IMR-90 (cell line): Measurements from ENCODE around the gene TAF10. TPM values are rescaled to one million over a fixed set of nuclear protein-coding genes. Genes with fewer than 3 reads are reported as not detected.

Source experiments
- ATAC-seq: fragments of 200-7000 bp; cut with Tn5 transposase; 2 replicates; pipeline ENCODE4 v1.9.1; 2020; ENCODE audit warnings: low read depth, mild to moderate bottlenecking, moderate library complexity
- BruUV-seq: library from RNA; stranded (reverse); fragments of 400-500 nt; replicated peaks from 2 replicates; lab custom pipeline; 2021; lab: Mats Ljungman, UMichigan
- CTCF ChIA-PET: fragments of 300-600 bp; formaldehyde crosslinking; extraction: SDS; loops from one replicate; lab custom pipeline; 2021; ENCODE audit warnings: antibody characterized with exemption; lab: Yijun Ruan, JAX
- POLR2A ChIA-PET: fragments of 300-600 bp; sonication (Branson Sonifier 250); formaldehyde crosslinking; loops from one replicate; lab custom pipeline; 2022; ENCODE audit warnings: antibody characterized with exemption; ENCODE audit not compliant: unreplicated experiment; lab: Charles Lee
- DNase-seq: peaks from one replicate; pipeline ENCODE4 v3.0.0; 2013
- H2AFZ ChIP-seq: replicated peaks from 2 replicates; pipeline ENCODE3; 2013; ENCODE audit warnings: low read length, mild to moderate bottlenecking; ENCODE audit not compliant: poor library complexity
- H2AK5ac ChIP-seq: 2 replicates; pipeline ENCODE4 v1.6.1; 2013; ENCODE audit warnings: low read depth, low read length, inconsistent platforms
- H2AK9ac ChIP-seq: replicated peaks from 2 replicates; pipeline ENCODE3; 2013; ENCODE audit warnings: mild to moderate bottlenecking, low read depth, low read length, moderate library complexity; ENCODE audit not compliant: poor library complexity
- H2BK120ac ChIP-seq: 2 replicates; pipeline ENCODE4 v1.6.1; 2013; ENCODE audit warnings: low read depth, low read length, inconsistent platforms
- H2BK15ac ChIP-seq: 3 replicates; pipeline ENCODE4 v1.6.1; 2013; ENCODE audit warnings: low read depth, low read length, inconsistent platforms
- H2BK20ac ChIP-seq: 2 replicates; pipeline ENCODE4 v1.6.1; 2013; ENCODE audit warnings: low read depth, mild to moderate bottlenecking, inconsistent platforms, low read length, moderate library complexity
- H2BK5ac ChIP-seq: 2 replicates; pipeline ENCODE4 v1.6.1; 2013; ENCODE audit warnings: mild to moderate bottlenecking, low read depth, low read length, inconsistent platforms; ENCODE audit not compliant: poor library complexity, severe bottlenecking
- H3K14ac ChIP-seq: replicated peaks from 2 replicates; pipeline ENCODE4 v1.6.1; 2013; ENCODE audit warnings: low read depth, low read length, inconsistent platforms
- H3K18ac ChIP-seq: 2 replicates; pipeline ENCODE4 v1.6.1; 2013; ENCODE audit warnings: low read depth, low read length, control low read depth
- H3K23ac ChIP-seq: 2 replicates; pipeline ENCODE4 v1.6.1; 2013; ENCODE audit warnings: low read depth, low read length, inconsistent platforms
- H3K27ac ChIP-seq: 2 replicates; pipeline ENCODE4 v1.5.1; 2013; ENCODE audit warnings: mild to moderate bottlenecking, control low read depth, low read length; ENCODE audit not compliant: insufficient read depth
- H3K27me3 ChIP-seq: 2 replicates; pipeline ENCODE4 v1.6.1; 2013; ENCODE audit warnings: low read length; ENCODE audit not compliant: control insufficient read depth, insufficient read depth
- H3K36me3 ChIP-seq: 2 replicates; pipeline ENCODE4 v1.6.1; 2013; ENCODE audit warnings: low read length, mixed read lengths; ENCODE audit not compliant: control insufficient read depth, insufficient read depth
- H3K4ac ChIP-seq: 2 replicates; pipeline ENCODE4 v1.6.1; 2013; ENCODE audit warnings: low read depth, low read length, inconsistent platforms
- H3K4me1 ChIP-seq: 2 replicates; pipeline ENCODE4 v1.6.1; 2013; ENCODE audit warnings: low read length, mixed read lengths; ENCODE audit not compliant: control insufficient read depth, insufficient read depth
- H3K4me2 ChIP-seq: 2 replicates; pipeline ENCODE4 v1.6.1; 2013; ENCODE audit warnings: low read depth, mild to moderate bottlenecking, control low read depth, low read length, moderate library complexity
- H3K4me3 ChIP-seq: 2 replicates; pipeline ENCODE4 v1.5.1; 2013; ENCODE audit warnings: low read depth, mild to moderate bottlenecking, control low read depth, low read length, moderate library complexity; ENCODE audit not compliant: insufficient read depth
- H3K56ac ChIP-seq: 2 replicates; pipeline ENCODE4 v1.6.1; 2013; ENCODE audit warnings: low read length, inconsistent platforms; ENCODE audit not compliant: insufficient read depth; ENCODE audit errors: extremely low read depth
- H3K79me1 ChIP-seq, 2 experiments: 2 replicates each; pipeline ENCODE4 v1.6.1; 2013; ENCODE audit warnings: low read length in 2 of 2, inconsistent platforms in 1 of 2, low read depth in 1 of 2
- H3K9ac ChIP-seq: 2 replicates; pipeline ENCODE4 v1.6.1; 2013; ENCODE audit warnings: low read depth, low read length, control low read depth
- H3K9me1 ChIP-seq: 2 replicates; pipeline ENCODE4 v1.6.1; 2013; ENCODE audit warnings: low read length, inconsistent platforms; ENCODE audit not compliant: insufficient read depth
- H3K9me3 ChIP-seq: 2 replicates; pipeline ENCODE4 v1.6.1; 2013; ENCODE audit warnings: low read length; ENCODE audit not compliant: control insufficient read depth, insufficient read depth
- H4K20me1 ChIP-seq: 2 replicates; pipeline ENCODE4 v1.6.1; 2013; ENCODE audit warnings: low read length, inconsistent platforms; ENCODE audit not compliant: insufficient read depth
- H4K5ac ChIP-seq: 2 replicates; pipeline ENCODE4 v1.6.1; 2013; ENCODE audit warnings: mild to moderate bottlenecking, low read depth, low read length, control low read depth
- H4K8ac ChIP-seq, 2 experiments: 2 replicates each; pipeline ENCODE4 v1.6.1; 2013; ENCODE audit warnings: low read depth in 2 of 2, low read length in 2 of 2, control low read depth in 1 of 2, inconsistent platforms in 1 of 2
- H4K91ac ChIP-seq: 2 replicates; pipeline ENCODE4 v1.6.1; 2013; ENCODE audit warnings: low read depth, low read length, inconsistent platforms; ENCODE audit not compliant: insufficient read depth
- BHLHE40 ChIP-seq: fragments of 150-350 bp; IDR thresholded peaks from 2 replicates; pipeline ENCODE4 v1.6.1; 2016; ENCODE audit warnings: mild to moderate bottlenecking, low read depth, low read length
- CHD1 ChIP-seq: IDR thresholded peaks from 2 replicates; pipeline ENCODE4 v1.6.1; 2012; ENCODE audit warnings: low read depth, low read length, improper control_type of control experiment
- RAD21 ChIP-seq: IDR thresholded peaks from 2 replicates; pipeline ENCODE4 v1.6.1; 2012; ENCODE audit warnings: low read length, improper control_type of control experiment
- USF2 ChIP-seq: fragments of 150-350 bp; IDR thresholded peaks from 2 replicates; pipeline ENCODE4 v1.6.1; 2017; ENCODE audit warnings: mild to moderate bottlenecking, antibody characterized with exemption, low read length, low read depth
- WGBS, 2 experiments: methylation state at CpG; one replicate each; pipeline versions ENCODE4 v1.1.5 to v1.1.7; 2013; ENCODE audit warnings: missing lambda C conversion rate in 2 of 2; ENCODE audit not compliant: insufficient read length in 1 of 2; ENCODE audit errors: extremely low coverage in 2 of 2; 5-methylcytosine and 5-hydroxymethylcytosine counted together
- dilution Hi-C: fragments of 300-500 bp; cut with HindIII; formaldehyde crosslinking; loops from one replicate; pipeline ENCODE4 v1.14.3; 2018; ENCODE audit warnings: low sequenced_read_pairs; ENCODE audit not compliant: unreplicated experiment
- in situ Hi-C: fragments of 300-500 bp; cut with MboI; formaldehyde crosslinking; loops from 3 replicates; pipeline ENCODE4 v1.14.3; 2019; ENCODE audit warnings: low sequenced_read_pairs, inconsistent platforms, mixed read lengths
- intact Hi-C: fragments of 100-400 bp; cut with micrococcal nuclease; formaldehyde crosslinking; loops from 2 replicates; pipeline ENCODE4 v1.10.0; 2022
- polyA plus RNA-seq, 3 experiments: library from polyadenylated mRNA; depleted of rRNA; stranded (reverse); fragments of >200 nt; gene quantifications; 2 replicates each; pipeline ENCODE4 v1.2.3, GENCODE V29; 2012; ENCODE audit warnings: low replicate concordance in 1 of 3
- total RNA-seq: library from RNA; depleted of rRNA; stranded (reverse); fragments of >200 nt; gene quantifications from 2 replicates; pipeline ENCODE4 v1.2.3, GENCODE V29; 2012

The TAF10 gene
- total and polyA plus RNA-seq, 2 of the 4 experiments (the other 2 are of a cell fraction), result 18.6 to 132 TPM

- no TSS peak for BruUV-seq
- no peak for TF ChIP-seq CHD1
- TF ChIP-seq USF2, result no peak
- no peak for TF ChIP-seq BHLHE40
- TF ChIP-seq RAD21, result no peak
- CTCF ChIA-PET, result no interaction called here
- in situ Hi-C loops, result no loop called here
- no peaks in the 10 kb centered on the region for H3K4me1 ChIP-seq
- no peak overlapping the region for H3K14ac ChIP-seq
- no peak overlapping the region for H2AK9ac ChIP-seq
- H3K4me3 ChIP-seq, result no peak overlapping the region
- H3K4me2 ChIP-seq, result no peak overlapping the region
- POLR2A ChIA-PET, result interaction anchor here (0.5 kb wide), 1 partner anchor 15 kb away, joined by 3 read pairs; the partner anchor contains the start of gene TAF10
- H3K27me3 ChIP-seq, result no peaks in the 10 kb centered on the region
- no peak overlapping the region for H2BK15ac ChIP-seq
- H3K9ac ChIP-seq, result no peak overlapping the region
- H4K8ac ChIP-seq, result no peak overlapping the region
- H3K79me1 ChIP-seq, result no peaks in the 10 kb centered on the region
- no peaks in the 10 kb centered on the region for H3K9me3 ChIP-seq
- H2BK20ac ChIP-seq, result no peak overlapping the region
- H2AK5ac ChIP-seq, result no peak overlapping the region
- H4K91ac ChIP-seq, result no peak overlapping the region
- H3K4ac ChIP-seq, result no peak overlapping the region
- 90% methylated on average over 11 of the region's 19 CpGs; no CpG with 5 or more reads in 1 of the 2 experiments for WGBS, 2 experiments
- H2BK120ac ChIP-seq, result no peak overlapping the region
- no peak overlapping the region for H3K23ac ChIP-seq
- no peak overlapping the region for H2AFZ ChIP-seq
- no peak overlapping the region for H3K27ac ChIP-seq
- H4K20me1 ChIP-seq, result no peaks in the 10 kb centered on the region
- dilution Hi-C loops, result no loop called here
- DNase-seq (no peak), ATAC-seq (no peak)
- H3K18ac ChIP-seq, result no peak overlapping the region
- intact Hi-C loops, result no loop called here
- no peak overlapping the region for H4K5ac ChIP-seq
- H3K9me1 ChIP-seq, result no peaks in the 10 kb centered on the region
- peaks cover 66% of the 10 kb centered on the region for H3K36me3 ChIP-seq
- no peak overlapping the region for H2BK5ac ChIP-seq
- H3K56ac ChIP-seq, result no peak overlapping the region
These were observed 15.2 kb upstream of the TAF10 start for GRCh38 chr11:6626971-6627761.
